Measurements from ENCODE around the gene FAM120B.

FAM120B gene

GRCh38 chr6:170276369-170277057, 30.0 kb upstream of the FAM120B start:
- TF ChIP-seq PPARA (CRISPR knock-in tag; IDR thresholded peaks at IDR 0.05; ENCODE audit: borderline replicate concordance) (no peak), ZFP3 (CRISPR knock-in tag; IDR thresholded peaks at IDR 0.05) (no peak), POU6F1 (CRISPR knock-in tag; IDR thresholded peaks at IDR 0.05; ENCODE audit: borderline replicate concordance, low read depth) (no peak), BACH2 (CRISPR knock-in tag; IDR thresholded peaks at IDR 0.05; ENCODE audit: borderline replicate concordance) (no peak), ZC3H10 (CRISPR knock-in tag; IDR thresholded peaks at IDR 0.05) (no peak)
- no peak for ATAC-seq

- TF ChIP-seq POU6F1 (CRISPR knock-in tag; IDR thresholded peaks at IDR 0.05; ENCODE audit: borderline replicate concordance, low read depth) = no peak
- no peak for TF ChIP-seq TCF4 (CRISPR knock-in tag; IDR thresholded peaks at IDR 0.05; ENCODE audit: borderline replicate concordance)
- no peak for TF ChIP-seq RARB (CRISPR knock-in tag; IDR thresholded peaks at IDR 0.05)
- no peak for ATAC-seq
Measured at GRCh38 chr6:170277893-170278742, 28.4 kb upstream of the FAM120B start.

- TF ChIP-seq ZFP3 (CRISPR knock-in tag; IDR thresholded peaks at IDR 0.05) (no peak), TCF4 (CRISPR knock-in tag; IDR thresholded peaks at IDR 0.05; ENCODE audit: borderline replicate concordance) (no peak), ZFP30 (CRISPR knock-in tag; IDR thresholded peaks at IDR 0.05) (no peak), CSRNP3 (CRISPR knock-in tag; IDR thresholded peaks at IDR 0.05) (no peak), RARB (CRISPR knock-in tag; IDR thresholded peaks at IDR 0.05) (no peak), ZC3H10 (CRISPR knock-in tag; IDR thresholded peaks at IDR 0.05) (no peak), ARNTL (CRISPR knock-in tag; IDR thresholded peaks at IDR 0.05; ENCODE audit: borderline replicate concordance, low read depth) (no peak), CSDC2 (CRISPR knock-in tag; IDR thresholded peaks at IDR 0.05) (no peak), ZNF8 (CRISPR knock-in tag; IDR thresholded peaks at IDR 0.05) (no peak), POU6F1 (CRISPR knock-in tag; IDR thresholded peaks at IDR 0.05; ENCODE audit: borderline replicate concordance, low read depth) (no peak), ZNF70 (CRISPR knock-in tag; IDR thresholded peaks at IDR 0.05) (no peak), BACH2 (CRISPR knock-in tag; IDR thresholded peaks at IDR 0.05; ENCODE audit: borderline replicate concordance) (no peak), TSHZ2 (CRISPR knock-in tag; IDR thresholded peaks at IDR 0.05) (no peak), OSR1 (CRISPR knock-in tag; IDR thresholded peaks at IDR 0.05) (no peak), PATZ1 (CRISPR knock-in tag; IDR thresholded peaks at IDR 0.05; ENCODE audit: borderline replicate concordance) (no peak), GLIS3 (CRISPR knock-in tag; IDR thresholded peaks at IDR 0.05) (no peak), PPARA (CRISPR knock-in tag; IDR thresholded peaks at IDR 0.05; ENCODE audit: borderline replicate concordance) (no peak), ZNF565 (CRISPR knock-in tag; conservative IDR thresholded peaks at IDR 0.05; ENCODE audit: low read depth) (no peak), TOX (CRISPR knock-in tag; IDR thresholded peaks at IDR 0.05; ENCODE audit: borderline replicate concordance) (no peak), ESRRG (CRISPR knock-in tag; IDR thresholded peaks at IDR 0.05) (no peak)
- no peak for ATAC-seq
Measured at GRCh38 chr6:170278743-170279094, 27.8 kb upstream of the FAM120B start.
